ENCODE results near the gene ALG12.

The ALG12 gene

DNA sequence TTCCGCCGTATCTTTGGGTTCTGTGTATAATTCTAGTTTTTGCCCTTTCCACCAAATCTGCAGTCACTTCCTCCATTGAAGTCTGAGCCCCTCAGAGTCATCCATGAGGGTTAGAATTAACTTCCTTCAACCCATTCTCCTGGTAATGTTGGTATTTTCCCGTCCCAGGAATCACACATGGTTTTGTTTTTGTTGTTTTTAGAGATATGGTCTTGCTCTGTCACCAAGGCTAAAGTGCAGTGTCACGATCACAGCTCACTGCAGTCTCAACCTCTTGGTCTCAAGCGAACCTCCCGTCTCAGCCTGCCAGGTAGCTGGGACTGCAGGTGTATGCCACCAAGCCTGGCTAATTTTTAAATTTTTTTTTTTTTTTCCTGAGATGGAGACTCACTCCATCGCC is 45.9 kb downstream of the ALG12 start:
- TF ChIP-seq, protein P1, sequence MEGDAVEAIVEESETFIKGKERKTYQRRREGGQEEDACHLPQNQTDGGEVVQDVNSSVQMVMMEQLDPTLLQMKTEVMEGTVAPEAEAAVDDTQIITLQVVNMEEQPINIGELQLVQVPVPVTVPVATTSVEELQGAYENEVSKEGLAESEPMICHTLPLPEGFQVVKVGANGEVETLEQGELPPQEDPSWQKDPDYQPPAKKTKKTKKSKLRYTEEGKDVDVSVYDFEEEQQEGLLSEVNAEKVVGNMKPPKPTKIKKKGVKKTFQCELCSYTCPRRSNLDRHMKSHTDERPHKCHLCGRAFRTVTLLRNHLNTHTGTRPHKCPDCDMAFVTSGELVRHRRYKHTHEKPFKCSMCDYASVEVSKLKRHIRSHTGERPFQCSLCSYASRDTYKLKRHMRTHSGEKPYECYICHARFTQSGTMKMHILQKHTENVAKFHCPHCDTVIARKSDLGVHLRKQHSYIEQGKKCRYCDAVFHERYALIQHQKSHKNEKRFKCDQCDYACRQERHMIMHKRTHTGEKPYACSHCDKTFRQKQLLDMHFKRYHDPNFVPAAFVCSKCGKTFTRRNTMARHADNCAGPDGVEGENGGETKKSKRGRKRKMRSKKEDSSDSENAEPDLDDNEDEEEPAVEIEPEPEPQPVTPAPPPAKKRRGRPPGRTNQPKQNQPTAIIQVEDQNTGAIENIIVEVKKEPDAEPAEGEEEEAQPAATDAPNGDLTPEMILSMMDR (IDR thresholded peaks at IDR 0.05; ENCODE audit: low read depth, low read length): no peak

DNA sequence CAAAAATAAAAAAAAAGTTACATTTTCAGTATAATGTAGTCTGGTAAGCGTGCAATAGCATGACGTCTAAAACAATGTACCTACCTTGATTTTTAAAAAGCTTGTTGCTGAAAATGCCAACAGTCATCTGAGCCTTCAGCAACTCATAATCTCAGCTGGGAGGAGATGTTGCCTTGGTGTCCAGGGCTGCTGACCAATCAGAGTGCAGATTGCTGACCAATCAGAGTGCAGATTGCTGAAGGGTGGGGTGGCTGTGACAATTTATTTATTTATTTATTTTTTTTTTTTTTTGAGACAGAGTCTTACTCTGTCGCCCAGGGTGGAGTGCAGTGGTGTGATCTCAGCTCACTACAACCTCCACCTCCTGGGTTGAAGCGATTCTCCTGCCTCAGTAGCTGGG is 46.8 kb downstream of the ALG12 start:
- TF ChIP-seq, protein P1 (IDR thresholded peaks at IDR 0.05; ENCODE audit: low read depth, low read length): no peak
- H3K4me3 ChIP-seq (ENCODE audit: low read depth, low read length): no peak overlapping the region

More for the DNA sequence above, 45.9 kb downstream of the ALG12 start:
- H3K4me3 ChIP-seq (ENCODE audit: low read depth, low read length): no peak overlapping the region

DNA sequence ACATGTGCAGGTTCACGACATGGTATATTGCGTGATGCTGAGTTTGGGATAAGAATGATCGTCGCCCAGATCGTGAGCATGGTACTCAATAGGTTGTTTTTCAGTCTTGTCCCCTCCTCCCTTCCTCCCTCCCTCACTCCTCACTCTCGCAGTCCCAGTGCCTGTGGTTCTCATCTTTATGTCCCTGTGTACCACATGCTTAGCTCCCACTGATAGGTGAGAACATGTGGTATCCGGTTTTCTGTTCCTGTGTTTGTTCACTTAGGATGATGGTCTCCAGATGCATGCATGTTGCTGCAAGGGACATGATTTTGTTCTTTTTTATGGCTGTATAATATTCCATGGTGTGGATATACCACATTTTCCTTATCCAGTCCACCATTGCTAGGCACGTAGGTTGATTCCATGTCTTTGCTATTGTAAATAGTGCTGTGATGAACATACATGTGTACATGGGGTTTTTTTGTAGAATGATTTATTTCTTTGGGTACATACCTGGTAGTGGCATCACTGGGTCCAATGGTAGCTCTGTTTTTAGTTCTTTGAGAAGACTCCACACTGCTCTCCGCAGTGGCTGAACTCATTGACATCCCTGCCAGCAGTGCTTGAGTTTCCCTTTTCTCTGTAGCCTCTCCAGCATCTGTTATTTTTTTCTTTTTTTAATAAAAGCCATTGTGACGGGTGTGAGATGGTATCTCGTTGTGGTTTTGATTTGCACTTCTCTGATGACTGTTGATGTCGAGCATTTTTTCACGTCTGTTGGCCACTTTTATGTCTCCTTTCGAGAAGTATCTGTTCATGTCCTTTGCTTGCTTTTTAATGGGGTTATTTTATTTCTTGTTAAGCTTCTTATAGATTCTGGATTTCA is 48.2 kb downstream of the ALG12 start:
- TF ChIP-seq, protein P1 (IDR thresholded peaks at IDR 0.05; ENCODE audit: low read depth, low read length): no peak
- H3K4me3 ChIP-seq (ENCODE audit: low read depth, low read length): no peak overlapping the region

DNA sequence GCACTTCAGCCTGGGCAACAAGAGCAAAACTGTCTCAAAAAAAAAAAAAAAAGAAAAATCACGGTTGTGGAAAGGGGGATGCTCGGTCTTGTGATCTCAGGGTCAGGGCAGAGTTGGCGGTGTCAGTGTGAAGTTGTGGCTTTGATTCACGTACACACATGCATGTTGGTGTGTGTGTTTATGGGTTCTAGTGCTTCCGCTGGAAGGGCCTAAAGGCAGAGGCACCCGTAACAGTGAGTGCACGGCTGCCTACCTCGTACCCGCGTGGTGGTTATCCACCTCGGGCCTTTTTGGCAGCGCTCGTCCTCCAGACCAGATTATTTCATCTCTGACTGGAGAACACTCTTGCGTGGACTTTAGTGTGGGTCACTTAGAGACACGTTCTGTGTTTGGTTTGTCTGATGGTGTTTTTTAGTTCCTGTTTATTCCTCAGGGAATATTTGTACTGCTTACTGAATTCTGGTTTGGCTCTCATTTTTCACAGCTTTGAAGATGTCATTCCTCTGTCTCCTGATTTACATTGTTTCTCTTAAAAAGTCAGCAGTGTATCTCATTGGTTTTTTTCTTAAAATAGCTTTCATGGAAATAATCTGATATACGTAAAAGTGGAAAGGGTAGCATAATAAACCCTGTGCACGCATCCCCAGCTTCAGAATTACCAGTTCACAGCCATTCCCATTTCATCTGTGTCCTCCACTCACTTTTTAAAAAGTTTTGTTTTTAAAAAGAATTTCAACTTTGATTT is 49.0 kb downstream of the ALG12 start:
- TF ChIP-seq, protein P1 (IDR thresholded peaks at IDR 0.05; ENCODE audit: low read depth, low read length): no peak
- H3K4me3 ChIP-seq (ENCODE audit: low read depth, low read length): no peak overlapping the region

DNA sequence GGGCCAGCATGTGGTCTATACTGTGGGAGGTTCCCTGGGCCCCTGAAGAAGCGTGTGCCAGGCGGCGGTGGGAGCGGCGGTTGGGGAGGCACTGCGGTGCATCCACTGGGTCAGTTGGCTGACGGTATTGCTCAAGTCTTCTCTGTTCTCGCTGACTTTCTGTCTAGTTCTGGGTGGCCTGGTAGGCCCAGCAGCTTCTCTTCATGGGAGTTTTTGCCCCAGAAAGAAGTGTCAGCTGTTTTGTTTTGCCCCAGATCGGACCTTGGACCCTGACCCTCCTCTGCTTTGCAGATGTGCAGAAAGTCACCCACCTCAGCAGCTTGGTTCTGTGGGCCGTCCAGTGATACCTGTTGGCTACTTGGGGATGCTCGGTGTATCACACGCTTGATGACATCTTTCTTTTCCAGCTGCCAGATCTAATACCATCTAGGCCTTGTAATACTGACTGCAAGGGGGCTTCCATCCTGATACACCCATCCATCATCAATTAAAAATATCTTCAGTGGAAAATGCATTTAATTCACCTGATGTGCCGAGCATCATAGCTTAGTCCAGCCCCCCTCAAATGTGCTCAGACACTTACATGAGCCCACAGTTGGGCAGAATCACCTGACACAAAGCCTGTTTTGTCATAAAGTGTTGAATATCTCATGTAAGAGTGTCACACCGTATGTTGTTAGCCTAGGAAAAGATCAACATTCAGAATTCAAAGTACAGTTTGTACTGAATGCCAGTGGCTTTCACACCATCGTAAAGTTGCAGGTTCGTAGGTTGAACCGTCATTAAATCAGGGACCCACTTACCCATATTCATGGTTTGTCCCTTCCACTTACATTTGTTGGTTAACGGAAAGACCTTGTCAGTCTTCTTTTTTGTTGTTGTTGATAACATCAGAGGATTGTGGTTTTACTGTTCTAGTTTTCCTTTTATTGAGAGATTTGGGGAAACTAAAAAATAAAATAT is 50.7 kb downstream of the ALG12 start:
- TF ChIP-seq, protein P1 (IDR thresholded peaks at IDR 0.05; ENCODE audit: low read depth, low read length): no peak
- no peak overlapping the region for H3K4me3 ChIP-seq (ENCODE audit: low read depth, low read length)

DNA sequence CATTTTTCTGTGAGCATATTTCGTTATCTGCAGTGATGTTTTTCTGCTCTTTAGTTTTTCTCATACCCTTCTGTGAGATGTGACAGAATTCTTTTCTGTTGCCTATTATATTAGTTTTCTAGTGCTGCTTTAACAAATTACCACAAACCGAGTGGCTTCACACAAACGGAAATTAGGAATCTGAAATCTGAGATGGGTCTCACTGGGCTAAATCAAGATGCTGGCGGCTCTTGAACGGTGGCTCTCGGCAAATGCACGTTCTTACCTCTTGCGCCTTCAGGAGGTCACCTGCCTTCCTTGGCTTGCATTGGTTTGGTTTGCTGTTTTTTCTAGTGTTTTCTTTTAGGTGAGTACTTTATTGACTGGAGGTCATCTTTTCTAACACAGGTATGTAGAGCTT is 51.6 kb downstream of the ALG12 start:
- no peak overlapping the region for H3K4me3 ChIP-seq (ENCODE audit: low read depth, low read length)
- TF ChIP-seq, protein P1 (IDR thresholded peaks at IDR 0.05; ENCODE audit: low read depth, low read length): no peak

Data from WI38 (cell line).